GM19351 (cell line): Measurements from ENCODE around the gene CDK11A.
"Not testable (repeated sequence)": the region's sequence is repeated elsewhere in the genome, so short reads cannot be mapped to it uniquely, and the experiment has no call there.

Experiments used
- ATAC-seq: cut with Tn5 transposase; IDR thresholded peaks from one replicate; pipeline ENCODE4 v1.9.1; 2021; ENCODE audit warnings: mild to moderate bottlenecking, moderate library complexity; ENCODE audit not compliant: unreplicated experiment

The CDK11A gene

DNA sequence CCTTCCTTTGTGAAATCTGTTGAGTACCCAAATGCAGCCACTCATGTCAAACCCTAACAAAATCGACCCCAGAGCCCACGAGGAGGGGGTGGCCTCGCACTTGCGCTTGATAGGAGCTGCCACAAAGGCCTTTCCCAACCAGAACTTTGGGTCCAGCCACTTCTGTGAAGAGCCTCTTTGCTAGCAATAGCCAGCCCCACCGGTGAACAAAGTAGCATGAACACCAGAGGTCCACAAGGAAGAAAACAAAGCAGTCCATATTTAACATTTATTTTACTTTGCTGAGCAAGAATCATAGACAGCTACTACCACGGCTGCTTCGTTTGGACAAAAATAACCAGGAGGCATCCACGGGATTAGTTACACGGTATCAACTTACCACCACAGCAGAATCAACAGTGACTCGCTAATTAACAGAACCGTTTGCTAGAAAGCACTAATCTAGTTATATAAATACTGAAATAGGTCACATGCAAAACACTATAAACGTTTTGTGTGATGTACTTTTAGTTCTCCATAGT lies 3.0 kb upstream of the CDK11A start:
- ATAC-seq = not testable (repeated sequence)

DNA sequence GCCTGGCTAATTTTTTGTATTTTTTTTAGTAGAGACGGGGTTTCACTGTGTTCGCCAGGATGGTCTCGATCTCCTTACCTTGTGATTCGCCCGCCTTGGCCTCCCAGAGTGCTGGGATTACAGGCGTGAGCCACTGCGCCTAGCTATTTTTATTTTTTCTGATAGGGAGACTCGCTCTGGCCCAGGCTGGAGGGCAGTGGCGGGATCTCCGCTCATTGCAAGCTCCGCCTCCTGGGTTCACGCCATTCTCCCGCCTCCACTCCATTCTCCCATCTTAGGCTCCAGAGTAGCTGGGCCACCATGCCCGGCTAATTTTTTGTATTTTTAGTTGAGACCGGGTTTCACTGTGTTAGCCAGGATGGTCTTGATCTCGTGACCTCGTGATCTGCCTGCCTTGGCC lies 1.9 kb upstream of the CDK11A start:
- ATAC-seq = not testable (repeated sequence)

DNA sequence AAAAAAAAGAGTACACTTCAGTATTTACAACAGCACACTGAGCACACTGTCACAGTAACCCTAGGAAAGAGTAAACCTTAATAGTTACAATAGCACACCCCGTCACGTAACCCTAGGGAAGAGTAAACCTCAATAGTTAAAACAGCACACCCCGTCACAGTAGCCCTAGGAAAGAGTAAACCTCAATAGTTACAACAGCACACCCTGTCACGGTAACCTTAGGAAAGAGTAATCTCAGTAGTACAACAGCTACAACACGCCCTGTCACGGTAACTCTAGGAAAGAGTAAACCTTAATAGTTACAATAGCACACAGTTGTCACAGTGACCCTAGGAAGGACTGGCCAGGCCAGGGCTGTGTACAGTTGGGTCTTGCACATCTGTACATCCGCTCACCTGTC lies 3.0 kb downstream of the CDK11A start:
- ATAC-seq = no peak

DNA sequence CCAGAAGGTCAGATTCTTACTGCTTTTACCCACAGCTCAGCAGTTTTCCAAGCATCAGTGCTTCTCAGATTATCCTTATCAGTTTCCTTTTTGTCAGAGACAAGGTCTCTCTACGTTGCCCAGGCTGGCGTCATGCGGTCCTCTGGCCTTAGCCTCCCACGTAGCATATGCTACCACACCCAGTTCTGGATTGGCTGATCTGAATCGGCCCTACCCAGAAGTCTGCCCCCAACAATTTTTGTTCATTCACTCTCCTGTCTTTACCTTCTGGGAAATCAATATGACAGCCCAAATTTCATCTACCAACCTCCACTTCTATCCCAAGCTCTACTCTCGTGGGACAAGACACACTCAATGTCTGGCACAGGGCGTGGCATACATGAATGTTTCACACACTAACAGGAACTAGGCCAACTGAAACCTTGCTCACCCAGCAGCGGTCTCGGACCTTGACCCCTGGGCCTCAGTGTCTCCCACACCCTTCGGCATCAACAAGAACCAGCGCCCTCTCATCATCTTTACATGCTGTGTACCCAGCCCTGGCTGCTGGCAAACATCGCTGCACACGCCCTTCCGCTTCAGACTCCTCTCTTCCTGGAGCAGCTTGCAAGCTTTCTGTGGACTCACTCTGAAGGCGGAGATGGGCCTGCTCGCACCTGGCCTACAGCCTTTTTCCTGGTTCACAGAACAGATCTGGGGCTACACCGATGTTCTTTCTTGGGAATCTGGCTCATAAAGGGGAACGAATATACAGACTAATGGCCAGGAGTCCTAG lies 8.9 kb downstream of the CDK11A start:
- ATAC-seq = not testable (repeated sequence)

DNA sequence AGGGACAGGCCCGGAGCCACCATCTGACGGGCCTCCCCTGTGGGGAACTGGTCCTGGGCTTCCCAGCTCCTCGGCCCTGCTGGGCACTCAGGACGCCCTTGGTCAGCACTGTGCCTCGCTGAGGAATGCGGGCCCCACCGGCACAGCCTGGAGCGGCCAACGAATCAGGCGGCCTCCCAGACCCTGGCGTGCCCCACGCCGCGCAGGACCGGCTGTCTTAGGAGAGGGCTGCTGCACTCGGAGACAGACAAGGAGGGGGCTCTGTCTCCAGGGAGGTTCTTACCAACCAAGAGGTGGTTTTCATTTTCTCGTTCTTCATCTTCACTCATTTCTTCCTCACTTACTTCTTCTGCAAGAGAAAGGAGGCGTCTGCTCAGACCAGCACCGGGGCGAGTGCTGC lies 16.3 kb downstream of the CDK11A start:
- ATAC-seq = not testable (repeated sequence)

DNA sequence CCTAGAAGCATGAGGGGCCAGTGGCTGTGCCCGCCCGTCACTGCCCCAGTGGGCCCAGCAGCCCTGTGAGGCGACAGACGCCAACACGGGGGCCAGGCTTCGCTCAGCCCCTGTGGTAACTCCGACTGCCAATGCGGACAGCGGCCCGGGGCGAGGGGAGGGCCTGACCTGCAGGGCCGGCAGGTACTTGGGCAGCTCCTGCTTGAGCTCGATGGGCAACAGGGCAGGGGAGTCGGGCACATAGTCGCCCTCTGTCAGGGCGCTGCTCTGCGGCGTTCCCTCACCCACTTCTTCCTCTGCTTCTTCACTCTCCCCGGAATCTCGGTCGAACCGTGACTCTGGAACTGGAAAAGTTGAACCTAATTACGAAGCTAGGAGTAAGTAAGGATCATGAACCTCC lies 16.9 kb downstream of the CDK11A start:
- ATAC-seq = not testable (repeated sequence)

DNA sequence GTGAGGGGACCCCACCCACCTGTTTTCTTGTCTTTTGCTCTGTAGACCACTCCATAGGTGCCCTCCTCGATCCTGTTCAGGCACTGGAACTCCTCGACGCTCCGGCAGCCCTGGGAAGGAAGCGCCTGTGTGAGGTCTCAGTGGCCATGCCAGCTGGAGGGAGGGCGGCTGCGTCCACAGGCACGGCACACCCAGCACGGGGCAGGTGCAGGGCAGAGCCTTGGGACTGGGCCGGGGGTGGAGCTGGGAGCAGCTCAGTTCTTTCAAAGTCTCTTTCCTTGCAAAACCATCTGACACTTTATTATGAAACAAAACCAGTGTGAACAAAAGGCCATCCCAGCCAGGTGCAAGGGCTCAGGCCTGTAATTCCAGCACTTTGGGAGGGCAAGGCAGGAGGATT lies 18.5 kb downstream of the CDK11A start:
- not testable (repeated sequence) for ATAC-seq

DNA sequence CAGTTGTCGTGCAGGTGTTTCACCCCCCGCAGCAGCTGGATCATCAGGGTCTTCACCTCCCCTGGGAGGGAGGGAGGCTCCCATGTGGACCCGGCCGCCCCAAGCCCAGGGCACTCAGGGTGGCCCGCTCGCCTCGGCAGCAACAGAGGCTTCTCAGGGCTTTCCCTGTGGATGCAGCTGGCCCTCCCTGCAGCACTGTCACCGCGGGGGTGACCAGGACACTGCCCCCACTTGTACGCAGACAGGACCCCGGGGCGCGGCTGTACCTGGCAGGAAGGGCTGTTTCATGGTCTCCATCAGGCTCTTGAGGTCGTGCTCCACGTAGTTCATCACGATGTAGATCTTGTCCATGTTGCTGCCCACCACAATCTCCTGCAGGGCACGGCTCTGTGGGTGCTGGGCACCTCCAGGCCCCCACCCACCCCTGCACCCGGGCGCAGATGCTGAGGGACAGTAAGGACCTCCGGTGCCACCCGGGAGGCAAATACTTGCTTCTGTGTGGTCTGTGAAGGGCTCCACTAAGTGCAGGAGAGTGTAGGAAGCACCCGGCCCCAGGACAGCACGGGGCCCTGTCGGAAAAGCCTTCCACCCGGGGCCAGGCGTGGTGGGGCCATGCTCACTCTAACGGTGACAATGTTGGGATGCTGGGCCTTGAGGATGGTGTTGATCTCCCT lies 19.7 kb downstream of the CDK11A start:
- ATAC-seq = not testable (repeated sequence)

DNA sequence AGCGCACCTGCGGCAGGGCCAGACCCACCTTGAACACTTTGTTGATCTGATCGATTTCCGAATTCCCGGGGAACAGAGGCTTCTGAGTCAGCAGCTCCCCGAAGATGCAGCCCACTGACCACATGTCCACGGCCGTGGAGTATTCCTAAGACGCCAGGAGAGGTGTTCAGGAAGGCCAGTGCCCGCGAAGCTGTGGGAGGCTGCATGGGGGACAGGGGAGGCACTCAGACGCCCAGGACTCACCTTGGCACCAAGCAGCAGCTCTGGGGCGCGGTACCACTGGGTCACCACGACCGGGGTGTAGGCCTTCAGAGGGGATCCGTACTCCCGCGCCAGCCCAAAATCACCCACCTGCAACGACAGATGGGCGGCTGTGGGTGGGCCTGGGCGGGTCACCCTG lies 20.4 kb downstream of the CDK11A start:
- ATAC-seq = no peak

DNA sequence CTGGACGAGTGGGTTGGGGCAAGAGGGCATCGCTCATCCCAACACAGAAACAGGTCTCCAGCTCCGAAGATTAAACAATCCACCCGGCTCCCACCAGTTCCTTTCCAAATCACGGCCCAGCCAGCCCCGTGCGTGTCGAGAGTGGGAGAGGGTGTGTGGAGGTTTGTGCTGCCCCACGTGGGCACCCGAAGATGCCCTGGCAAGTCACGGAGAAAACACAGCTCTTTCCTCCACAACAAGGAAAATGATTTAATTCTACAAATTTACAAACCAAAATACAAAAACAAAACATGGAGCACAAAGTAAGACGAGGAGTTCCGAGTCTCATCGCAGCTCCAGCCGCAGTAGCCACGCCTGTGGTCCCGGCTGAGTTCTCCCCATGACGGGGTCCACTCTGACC lies 21.7 kb downstream of the CDK11A start:
- ATAC-seq = not testable (repeated sequence)

DNA sequence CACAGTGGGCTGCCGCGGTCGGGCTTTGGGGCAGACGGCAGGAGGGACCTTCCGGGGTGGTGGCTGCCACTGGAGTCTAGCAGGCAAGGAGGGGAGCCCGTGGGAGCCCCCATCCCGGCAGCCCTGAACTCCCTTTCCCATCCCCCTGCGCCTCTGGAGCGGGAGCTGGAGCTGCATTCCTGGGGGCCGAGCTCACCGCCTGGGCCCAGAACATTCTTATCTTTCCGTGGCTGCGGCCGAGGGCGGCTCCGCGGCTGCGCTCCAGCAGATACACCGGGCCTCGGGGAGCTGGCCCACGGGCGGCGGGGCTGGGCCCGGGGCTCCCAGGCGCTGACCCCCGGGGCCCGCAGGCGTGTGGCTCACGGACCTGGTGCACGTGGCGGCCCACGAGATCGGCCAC lies 23.6 kb downstream of the CDK11A start:
- ATAC-seq = not testable (repeated sequence)

DNA sequence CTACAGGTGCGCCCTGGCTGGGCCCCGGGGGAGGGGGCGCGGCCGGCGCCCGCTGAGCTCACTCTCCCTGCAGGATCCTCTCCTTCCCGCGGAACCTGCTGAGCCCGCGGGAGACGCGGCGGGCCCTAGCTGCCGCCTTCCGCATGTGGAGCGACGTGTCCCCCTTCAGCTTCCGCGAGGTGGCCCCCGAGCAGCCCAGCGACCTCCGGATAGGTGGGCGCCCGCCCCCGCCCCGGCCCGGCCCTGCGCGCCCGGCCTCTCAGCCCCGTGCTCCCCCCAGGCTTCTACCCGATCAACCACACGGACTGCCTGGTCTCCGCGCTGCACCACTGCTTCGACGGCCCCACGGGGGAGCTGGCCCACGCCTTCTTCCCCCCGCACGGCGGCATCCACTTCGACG lies 24.1 kb downstream of the CDK11A start:
- ATAC-seq = not testable (repeated sequence)

DNA sequence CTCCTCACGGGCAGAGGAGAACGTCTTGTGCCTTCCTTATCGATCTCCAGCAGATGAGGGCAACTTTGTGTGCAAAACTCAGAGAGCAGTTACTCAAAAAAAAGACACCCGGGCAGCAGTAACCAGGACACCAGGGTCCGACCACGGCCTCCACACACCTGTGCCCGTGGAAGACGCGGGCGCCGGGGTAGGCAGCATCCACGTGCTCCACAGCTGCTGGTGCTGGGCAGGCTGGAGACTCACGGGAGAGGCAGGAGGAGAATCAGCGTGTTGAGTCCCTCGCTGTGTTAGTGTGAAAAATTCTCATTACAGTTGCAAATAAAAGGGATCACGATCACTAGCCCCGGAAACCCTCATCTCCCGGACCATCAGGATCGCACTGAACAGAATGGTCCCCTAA lies 25.1 kb downstream of the CDK11A start:
- not testable (repeated sequence) for ATAC-seq

DNA sequence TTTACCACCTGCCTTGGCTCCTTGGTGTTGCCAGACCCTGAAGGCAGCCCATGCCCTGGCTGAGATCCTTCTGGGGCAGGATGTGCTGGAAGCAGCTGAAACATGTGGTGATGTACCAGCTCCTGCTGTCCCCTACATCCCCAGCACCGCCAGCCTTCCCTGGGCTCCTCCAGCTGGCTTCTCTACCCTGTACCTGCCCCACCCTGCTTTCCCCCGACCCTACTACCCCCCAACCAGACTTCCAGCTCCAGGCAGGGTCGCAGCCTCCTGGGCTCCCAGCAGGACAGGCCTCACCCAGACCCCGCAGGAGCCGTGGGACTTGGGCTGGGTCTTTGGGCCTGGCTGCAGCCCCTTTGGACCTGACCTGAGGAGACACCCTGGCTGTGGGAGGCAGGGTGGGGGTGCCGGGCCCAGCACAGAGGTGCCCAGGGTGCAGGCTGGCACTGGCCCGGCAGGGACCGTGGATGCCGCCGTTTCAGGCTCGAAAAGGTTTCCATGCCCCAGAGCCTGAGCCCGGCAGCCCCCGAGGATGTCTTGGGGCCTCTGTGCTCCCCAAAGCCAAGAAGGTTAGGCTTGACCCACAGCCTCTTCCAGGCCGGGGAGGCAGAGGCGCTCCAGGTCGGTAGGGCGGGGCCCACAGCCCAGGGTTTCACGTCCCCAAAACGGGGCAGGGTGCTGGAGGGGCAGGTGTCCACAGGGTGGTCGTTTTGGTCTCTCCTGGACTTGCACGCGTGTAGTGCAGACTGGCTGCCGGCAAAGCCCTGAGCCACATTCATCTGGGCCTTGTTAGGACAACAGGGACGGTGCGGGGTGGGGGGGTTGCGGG lies 26.6 kb downstream of the CDK11A start:
- ATAC-seq = not testable (repeated sequence)

DNA sequence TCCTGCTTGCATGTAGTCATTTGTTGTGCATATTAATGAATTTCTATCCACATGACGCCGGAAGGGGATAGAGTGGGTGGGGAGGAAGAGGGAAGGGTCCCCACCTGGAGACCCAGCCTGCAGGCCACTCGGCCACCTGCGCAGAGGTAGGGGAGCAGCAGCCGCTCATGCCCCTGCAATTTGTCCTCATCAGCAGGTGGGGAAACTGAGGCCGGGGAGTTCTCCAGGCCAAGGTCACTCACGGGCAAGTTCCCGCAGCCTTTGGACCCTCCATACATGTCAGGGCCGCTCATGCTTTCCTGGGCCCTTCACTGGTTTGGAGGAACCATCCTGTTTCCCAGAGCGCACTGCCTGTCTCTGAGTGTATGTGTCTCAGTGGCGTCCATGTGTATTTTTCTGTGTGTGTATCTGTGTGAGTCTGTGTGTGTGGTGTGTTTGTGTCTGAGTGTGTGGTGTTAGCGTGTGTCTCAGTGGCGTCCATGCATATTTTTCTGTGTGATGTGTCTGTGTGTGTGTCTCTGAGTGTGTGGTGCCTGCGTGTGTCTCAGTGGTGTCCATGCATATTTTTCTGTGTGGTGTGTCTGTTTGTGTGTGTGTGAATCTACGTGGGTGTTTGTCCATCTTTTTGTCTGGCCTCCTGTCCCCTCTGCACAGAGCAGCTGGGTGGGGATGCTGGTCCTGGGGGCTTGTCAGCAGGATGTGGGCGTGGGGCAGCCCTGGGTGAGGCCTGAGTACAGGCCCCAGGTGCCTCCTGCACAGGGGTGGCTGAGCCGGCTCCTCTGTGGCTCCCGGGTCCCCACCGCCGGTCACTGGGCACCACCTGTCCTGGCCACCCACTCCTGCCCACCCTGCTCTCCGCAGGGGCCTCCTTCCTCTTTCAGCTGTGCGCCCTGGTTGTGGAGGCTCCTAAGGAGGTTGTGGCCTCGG lies 27.5 kb downstream of the CDK11A start:
- ATAC-seq = not testable (repeated sequence)

DNA sequence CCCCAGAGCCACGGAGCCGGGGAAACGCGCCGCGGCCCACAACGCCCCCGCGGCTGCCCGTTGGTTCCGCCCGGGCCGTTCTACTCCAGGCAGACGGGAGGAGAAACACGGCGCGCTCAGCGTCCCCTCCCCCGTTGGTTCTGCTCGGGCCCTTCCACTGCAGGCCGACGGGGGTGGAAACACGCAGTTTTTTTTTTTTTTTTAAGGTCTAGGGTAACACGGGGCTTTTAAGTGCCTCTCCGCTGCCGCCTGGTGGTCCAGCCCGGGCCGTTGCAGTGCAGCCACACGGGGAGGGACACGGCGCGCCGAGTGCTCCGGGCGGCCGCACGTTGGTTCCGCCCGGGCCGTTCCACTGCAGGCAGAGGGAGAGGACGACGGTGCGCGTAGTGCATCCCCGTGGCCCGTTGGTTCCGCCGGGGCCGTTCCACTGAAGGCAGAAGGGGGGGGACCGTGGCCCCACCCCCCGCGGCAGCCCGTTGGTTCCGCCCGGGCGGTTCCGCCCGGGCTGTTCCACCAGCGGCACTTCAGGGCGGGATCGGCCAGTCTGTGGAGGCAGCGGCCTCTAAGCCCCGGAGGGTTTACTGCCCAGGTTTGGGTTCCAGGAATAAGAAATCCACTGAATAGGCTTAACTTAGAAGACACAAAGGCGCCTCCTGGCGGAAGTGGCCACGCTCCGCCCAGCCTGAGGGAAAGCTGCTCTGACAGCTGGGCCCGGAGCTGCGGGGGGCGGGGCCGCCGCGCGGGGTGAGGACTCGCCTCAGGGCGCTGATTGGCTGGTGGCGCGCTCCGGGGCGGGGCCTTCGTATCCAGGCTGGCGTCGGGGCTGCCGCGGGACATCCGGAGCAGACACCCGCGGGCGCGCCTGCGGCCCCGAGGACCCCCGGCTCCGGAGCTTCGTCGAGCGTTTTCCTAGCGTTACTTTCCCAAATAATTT lies 31.2 kb downstream of the CDK11A start, which contains the start of gene SLC35E2B:
SLC35E2B (minus strand) TSS at position 82 of the 934 bp plus-strand sequence. CDS start 16,096 bp downstream, outside the sequence.
- ATAC-seq = peak; percentile 75

DNA sequence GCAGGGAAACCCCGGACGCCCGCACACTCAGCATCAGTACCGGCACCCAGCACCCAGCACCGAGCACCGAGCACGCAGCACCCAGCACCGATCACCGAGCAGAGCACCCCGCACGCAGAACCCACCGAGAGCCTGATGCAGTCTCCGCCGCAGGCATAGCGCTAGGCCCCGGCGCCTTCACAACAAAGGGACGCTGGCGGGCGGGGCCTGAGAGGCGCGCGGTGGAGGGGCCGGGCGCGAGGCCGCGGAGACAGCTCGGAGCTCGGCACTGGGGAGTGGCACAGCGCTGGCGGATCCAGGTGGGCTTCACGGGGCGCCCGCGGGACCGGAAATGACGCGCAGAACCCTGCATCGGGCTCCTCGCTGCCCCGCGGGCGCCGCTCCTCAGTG lies 31.8 kb downstream of the CDK11A start:
- not testable (repeated sequence) for ATAC-seq

DNA sequence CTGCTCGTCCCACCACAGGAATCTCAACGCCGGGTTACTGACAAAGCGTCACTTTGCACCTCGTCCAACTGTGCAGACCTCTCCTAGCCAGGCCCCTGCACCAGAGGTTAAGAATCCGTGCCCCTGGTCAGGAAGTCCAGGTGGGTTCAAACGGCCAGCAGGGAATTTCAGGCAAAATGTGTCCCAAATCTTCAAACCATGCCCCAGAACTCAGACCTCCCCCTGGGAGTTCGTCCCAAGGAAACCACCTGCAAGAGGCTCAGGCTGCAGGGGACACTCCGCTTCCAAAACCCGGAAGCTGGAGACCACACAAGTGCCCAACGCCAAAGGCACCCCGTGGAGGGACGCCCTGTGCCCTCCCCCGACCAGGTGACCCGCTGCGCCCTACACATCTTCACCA lies 32.7 kb downstream of the CDK11A start:
- ATAC-seq = not testable (repeated sequence)

DNA sequence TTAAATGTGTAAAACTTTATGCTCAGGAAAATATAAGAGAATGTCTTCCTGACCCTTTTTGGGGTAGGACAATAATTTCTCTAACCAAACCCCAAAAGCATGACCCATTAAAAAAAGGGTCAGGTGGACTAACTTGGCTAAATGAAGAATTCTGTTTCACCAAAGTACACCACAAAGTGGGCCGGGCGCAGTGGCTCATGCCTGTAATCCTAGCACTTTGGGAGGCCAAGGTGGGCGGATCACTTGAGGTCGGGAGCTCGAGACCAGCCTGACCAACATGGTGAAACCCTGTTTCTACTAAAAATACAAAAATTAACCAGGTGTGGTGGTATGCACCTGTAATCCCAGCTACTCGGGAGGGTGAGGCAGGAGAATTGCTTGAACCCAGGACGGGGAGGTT lies 34.6 kb downstream of the CDK11A start:
- not testable (repeated sequence) for ATAC-seq
